ENCODE results near the gene FCRL2. TPM values are rescaled to one million over a fixed set of nuclear protein-coding genes. Genes with fewer than 3 reads are reported as not detected.

FCRL2 gene
- total RNA-seq, 2 donors from 2014 or later, result not detected

- H3K27me3 ChIP-seq (replicated peaks; ENCODE audit: insufficient read depth), result no peaks in the 10 kb centered on the region
- no peak for DNase-seq (ENCODE audit: low spot score)
- H3K27ac ChIP-seq, result no peak overlapping the region
- intact Hi-C loops (cut with DNase I), result no loop called here
- H3K4me1 ChIP-seq (replicated peaks), result no peaks in the 10 kb centered on the region
- H3K9me3 ChIP-seq, result no peaks in the 10 kb centered on the region
- H3K36me3 ChIP-seq, result no peaks in the 10 kb centered on the region
- no peak overlapping the region for H3K4me3 ChIP-seq
- no peak for TF ChIP-seq CTCF (IDR thresholded peaks at IDR 0.05)
- TF ChIP-seq POLR2AphosphoS5 (IDR thresholded peaks at IDR 0.05), result no peak
- no peak for TF ChIP-seq POLR2A (IDR thresholded peaks at IDR 0.05)
- 82% methylated on average over 4 of the region's 4 CpGs for WGBS
Measured at GRCh38 chr1:157703981-157704380, 73.0 kb downstream of the FCRL2 start.

GRCh38 chr1:157702308-157702825, 74.6 kb downstream of the FCRL2 start:
- WGBS, result 82% methylated on average over 5 of the region's 5 CpGs
- intact Hi-C loops (cut with DNase I), result no loop called here
- no peak for TF ChIP-seq POLR2AphosphoS5 (IDR thresholded peaks at IDR 0.05)
- no peak for TF ChIP-seq POLR2A (IDR thresholded peaks at IDR 0.05)
- TF ChIP-seq CTCF (IDR thresholded peaks at IDR 0.05), result no peak

GRCh38 chr1:157700732-157701131, 76.2 kb downstream of the FCRL2 start, which contains the start of gene FCRL3:
Gene FCRL3, minus strand, starts transcription at chr1:157700769. Its CDS starts 280 bp downstream, at chr1:157700489.
- H3K27ac ChIP-seq, result no peak within 1 kb of the TSS
- H3K4me1 ChIP-seq (replicated peaks), result no peaks in the 10 kb centered on the region
- intact Hi-C loops (cut with DNase I), result no loop called here
- H3K9me3 ChIP-seq, result no peaks in the 10 kb centered on the region
- TF ChIP-seq CTCF (IDR thresholded peaks at IDR 0.05) (no peak), POLR2AphosphoS5 (IDR thresholded peaks at IDR 0.05) (no peak), POLR2A (IDR thresholded peaks at IDR 0.05) (no peak)
- no peaks in the 10 kb centered on the region for H3K36me3 ChIP-seq
- no peak for DNase-seq (ENCODE audit: low spot score)
- no peaks in the 10 kb centered on the region for H3K27me3 ChIP-seq (replicated peaks; ENCODE audit: insufficient read depth)
- 77% methylated on average over 4 of the region's 4 CpGs for WGBS
- H3K4me3 ChIP-seq, result no peak within 1 kb of the TSS

More at GRCh38 chr1:157702308-157702825, 74.6 kb downstream of the FCRL2 start:
- H3K27me3 ChIP-seq (replicated peaks; ENCODE audit: insufficient read depth), result no peaks in the 10 kb centered on the region
- DNase-seq (ENCODE audit: low spot score), result no peak
- no peak overlapping the region for H3K27ac ChIP-seq
- H3K36me3 ChIP-seq, result no peaks in the 10 kb centered on the region
- H3K4me1 ChIP-seq (replicated peaks), result no peaks in the 10 kb centered on the region
- H3K9me3 ChIP-seq, result no peaks in the 10 kb centered on the region
- no peak overlapping the region for H3K4me3 ChIP-seq

- no peaks in the 10 kb centered on the region for H3K9me3 ChIP-seq
- DNase-seq (ENCODE audit: low spot score), result no peak
- 92% methylated on average over 5 of the region's 5 CpGs for WGBS
- H3K27ac ChIP-seq, result no peak overlapping the region
- no peaks in the 10 kb centered on the region for H3K36me3 ChIP-seq
- no peak overlapping the region for H3K4me3 ChIP-seq
- H3K27me3 ChIP-seq (replicated peaks; ENCODE audit: insufficient read depth), result no peaks in the 10 kb centered on the region
- H3K4me1 ChIP-seq (replicated peaks), result no peaks in the 10 kb centered on the region
- intact Hi-C loops (cut with DNase I), result no loop called here
- no peak for TF ChIP-seq POLR2AphosphoS5 (IDR thresholded peaks at IDR 0.05)
- TF ChIP-seq POLR2A (IDR thresholded peaks at IDR 0.05), result no peak
- no peak for TF ChIP-seq CTCF (IDR thresholded peaks at IDR 0.05)
Measured at GRCh38 chr1:157700305-157700704, 76.6 kb downstream of the FCRL2 start.

- H3K4me1 ChIP-seq (replicated peaks), result no peaks in the 10 kb centered on the region
- no peak overlapping the region for H3K4me3 ChIP-seq
- H3K9me3 ChIP-seq, result no peaks in the 10 kb centered on the region
- intact Hi-C loops (cut with DNase I), result no loop called here
- no peak for TF ChIP-seq CTCF (IDR thresholded peaks at IDR 0.05)
- no peak for TF ChIP-seq POLR2A (IDR thresholded peaks at IDR 0.05)
- TF ChIP-seq POLR2AphosphoS5 (IDR thresholded peaks at IDR 0.05), result no peak
- WGBS, result 56% methylated on average over 4 of the region's 4 CpGs
- no peaks in the 10 kb centered on the region for H3K36me3 ChIP-seq
- no peak for DNase-seq (ENCODE audit: low spot score)
- no peaks in the 10 kb centered on the region for H3K27me3 ChIP-seq (replicated peaks; ENCODE audit: insufficient read depth)
- H3K27ac ChIP-seq, result no peak overlapping the region
Measured at GRCh38 chr1:157697781-157698569, 79.0 kb downstream of the FCRL2 start.
